GM13977 (cell line): ENCODE measurements around the gene SETD1B.
A peak's percentile ranks its signal among the peaks of the same experiment; 100 is the strongest.

Experiments
- DNase-seq: peaks from one replicate; pipeline ENCODE4 v3.0.0; 2012; ENCODE audit warnings: low spot score
- in situ Hi-C: fragments of 300-500 bp; cut with MboI; formaldehyde crosslinking; loops from one replicate; pipeline ENCODE4 v1.12.0; 2022; ENCODE audit warnings: low sequenced_read_pairs, low pct_unique_long_range_greater_than_20kb, mixed read lengths, inconsistent platforms; ENCODE audit not compliant: unreplicated experiment
- TF ChIP-seq, protein P1 (sequence below): IDR thresholded peaks from 2 replicates; pipeline ENCODE4 v1.5.1; 2012; ENCODE audit warnings: mild to moderate bottlenecking, control low read depth; ENCODE audit not compliant: insufficient read depth; ENCODE audit errors: extremely low read depth, missing control alignments

SETD1B gene

DNA sequence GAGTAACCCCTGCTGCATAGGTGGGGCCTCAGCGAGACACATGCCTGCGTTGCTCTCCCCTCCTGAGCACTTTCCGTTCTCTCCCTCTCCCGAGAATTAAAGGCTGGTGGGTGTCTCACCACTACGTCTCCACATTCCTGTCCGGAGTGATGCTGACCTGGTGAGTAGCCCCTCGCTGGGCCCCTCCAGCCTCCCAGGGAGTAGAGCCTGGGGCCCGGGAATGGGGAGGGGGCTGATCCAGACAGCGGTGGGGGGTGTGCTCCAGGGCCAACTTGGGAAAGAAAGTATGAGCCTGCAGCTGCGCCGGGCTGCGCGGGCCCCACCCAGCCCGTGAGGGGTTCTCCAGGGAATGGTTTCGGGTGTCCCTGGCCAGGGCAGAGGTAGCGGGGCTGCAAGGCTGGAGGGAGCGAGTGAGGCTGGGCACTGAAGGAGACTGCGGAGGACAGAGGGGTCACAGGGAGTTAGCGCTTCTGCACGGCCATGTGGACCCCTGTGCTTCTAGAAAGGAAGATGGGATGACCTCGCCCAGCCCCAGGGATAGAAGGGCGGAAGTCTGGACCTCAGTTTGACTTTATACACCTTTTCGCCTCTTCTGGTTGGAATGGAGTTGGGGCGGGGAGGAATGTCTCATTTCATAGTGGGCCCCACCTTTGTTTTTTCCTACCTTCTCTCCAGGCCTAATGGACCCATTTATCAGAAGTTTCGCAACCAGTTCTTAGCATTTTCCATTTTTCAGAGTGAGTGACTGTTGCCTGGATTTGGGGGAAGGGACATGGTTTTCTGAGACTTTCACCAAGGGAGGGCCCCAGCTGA is 32.8 kb upstream of the SETD1B start:
- TF ChIP-seq, protein P1, sequence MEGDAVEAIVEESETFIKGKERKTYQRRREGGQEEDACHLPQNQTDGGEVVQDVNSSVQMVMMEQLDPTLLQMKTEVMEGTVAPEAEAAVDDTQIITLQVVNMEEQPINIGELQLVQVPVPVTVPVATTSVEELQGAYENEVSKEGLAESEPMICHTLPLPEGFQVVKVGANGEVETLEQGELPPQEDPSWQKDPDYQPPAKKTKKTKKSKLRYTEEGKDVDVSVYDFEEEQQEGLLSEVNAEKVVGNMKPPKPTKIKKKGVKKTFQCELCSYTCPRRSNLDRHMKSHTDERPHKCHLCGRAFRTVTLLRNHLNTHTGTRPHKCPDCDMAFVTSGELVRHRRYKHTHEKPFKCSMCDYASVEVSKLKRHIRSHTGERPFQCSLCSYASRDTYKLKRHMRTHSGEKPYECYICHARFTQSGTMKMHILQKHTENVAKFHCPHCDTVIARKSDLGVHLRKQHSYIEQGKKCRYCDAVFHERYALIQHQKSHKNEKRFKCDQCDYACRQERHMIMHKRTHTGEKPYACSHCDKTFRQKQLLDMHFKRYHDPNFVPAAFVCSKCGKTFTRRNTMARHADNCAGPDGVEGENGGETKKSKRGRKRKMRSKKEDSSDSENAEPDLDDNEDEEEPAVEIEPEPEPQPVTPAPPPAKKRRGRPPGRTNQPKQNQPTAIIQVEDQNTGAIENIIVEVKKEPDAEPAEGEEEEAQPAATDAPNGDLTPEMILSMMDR, result no peak
- in situ Hi-C loops, result no loop called here
- no peak for DNase-seq

DNA sequence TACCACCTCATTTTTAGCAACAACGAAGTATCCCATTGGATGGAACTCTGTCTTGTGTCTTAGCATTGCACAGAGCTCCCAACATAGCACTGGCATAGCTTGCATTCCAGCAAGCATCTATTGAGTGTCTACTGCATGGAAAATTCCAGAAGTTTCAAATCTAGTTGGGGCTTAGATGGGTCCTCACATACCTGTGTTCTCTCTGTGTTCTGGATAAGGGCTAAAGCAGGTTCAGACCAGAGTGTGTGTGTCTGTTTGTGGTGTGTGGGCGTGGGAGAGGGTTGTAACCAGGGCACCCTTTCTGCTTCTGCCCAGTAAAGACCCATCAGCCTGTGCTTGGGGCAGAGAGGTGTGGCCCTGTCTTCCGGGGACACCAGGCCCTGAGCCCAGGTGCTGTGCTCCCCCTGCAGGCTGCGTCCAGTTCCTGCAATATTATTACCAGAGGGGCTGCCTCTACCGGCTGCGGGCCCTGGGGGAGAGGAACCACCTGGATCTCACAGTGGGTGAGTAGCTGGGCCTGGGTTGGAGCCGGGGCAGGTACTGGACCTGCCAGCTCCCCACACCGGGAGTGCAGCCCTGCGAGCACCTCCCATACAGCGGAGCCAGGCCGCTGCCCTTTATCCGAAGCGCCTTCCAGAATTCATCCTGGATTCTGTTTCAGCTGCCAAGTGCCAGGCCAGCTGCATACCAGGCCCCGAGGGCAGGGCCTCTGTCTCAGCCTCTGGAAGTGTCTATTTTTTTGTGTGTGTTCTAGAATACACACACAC is 30.6 kb upstream of the SETD1B start:
- in situ Hi-C loops, result no loop called here
- DNase-seq, result peak; percentile 95
- TF ChIP-seq, protein P1, result peak; percentile 92

DNA sequence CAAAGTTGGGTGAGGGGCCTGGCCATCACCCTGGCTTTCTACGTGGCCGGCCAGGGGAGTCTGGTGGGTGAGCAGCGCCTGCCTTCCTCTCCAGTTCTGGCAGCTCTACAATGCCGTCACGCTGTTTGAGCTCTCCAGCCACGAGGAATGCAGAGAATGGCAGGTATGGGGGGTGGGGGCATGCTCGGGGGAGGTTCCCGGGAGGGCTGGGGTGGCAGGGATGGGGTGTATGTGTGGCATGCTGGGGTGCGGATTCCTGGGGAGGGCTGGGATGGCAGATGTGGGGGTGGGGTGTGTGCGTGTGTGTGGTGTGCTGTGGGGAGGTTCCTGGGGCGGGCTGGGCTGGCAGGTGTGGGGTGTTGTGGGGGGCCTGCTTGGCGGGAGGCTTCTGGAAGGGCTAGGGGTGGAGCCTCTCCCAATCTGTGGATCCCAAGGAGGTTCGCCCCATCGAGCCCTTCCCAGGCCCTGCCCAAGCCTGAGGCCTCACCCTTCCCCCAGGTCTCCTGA is 28.8 kb upstream of the SETD1B start:
- TF ChIP-seq, protein P1, result no peak
- DNase-seq, result no peak
- in situ Hi-C loops, result no loop called here

DNA sequence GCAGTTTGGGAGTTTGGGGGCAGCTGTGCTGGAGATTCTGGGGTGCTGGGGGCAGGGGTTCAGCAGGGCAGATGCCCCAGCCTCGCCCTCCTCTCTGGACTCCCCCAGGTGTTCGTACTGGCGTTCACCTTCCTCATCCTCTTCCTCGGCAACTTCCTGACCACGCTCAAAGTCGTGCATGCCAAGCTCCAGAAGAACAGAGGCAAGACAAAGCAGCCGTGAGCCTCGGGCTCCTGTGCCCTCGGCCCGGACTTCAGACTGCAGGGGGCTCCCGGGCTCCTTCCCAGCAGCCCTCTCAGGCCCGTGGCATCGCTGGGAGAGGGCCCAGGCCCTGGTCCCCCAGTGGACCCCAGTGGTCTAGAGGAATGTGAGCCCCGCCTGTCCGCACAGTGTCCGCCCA is 28.3 kb upstream of the SETD1B start:
- in situ Hi-C loops, result no loop called here
- TF ChIP-seq, protein P1, result no peak
- DNase-seq, result no peak

DNA sequence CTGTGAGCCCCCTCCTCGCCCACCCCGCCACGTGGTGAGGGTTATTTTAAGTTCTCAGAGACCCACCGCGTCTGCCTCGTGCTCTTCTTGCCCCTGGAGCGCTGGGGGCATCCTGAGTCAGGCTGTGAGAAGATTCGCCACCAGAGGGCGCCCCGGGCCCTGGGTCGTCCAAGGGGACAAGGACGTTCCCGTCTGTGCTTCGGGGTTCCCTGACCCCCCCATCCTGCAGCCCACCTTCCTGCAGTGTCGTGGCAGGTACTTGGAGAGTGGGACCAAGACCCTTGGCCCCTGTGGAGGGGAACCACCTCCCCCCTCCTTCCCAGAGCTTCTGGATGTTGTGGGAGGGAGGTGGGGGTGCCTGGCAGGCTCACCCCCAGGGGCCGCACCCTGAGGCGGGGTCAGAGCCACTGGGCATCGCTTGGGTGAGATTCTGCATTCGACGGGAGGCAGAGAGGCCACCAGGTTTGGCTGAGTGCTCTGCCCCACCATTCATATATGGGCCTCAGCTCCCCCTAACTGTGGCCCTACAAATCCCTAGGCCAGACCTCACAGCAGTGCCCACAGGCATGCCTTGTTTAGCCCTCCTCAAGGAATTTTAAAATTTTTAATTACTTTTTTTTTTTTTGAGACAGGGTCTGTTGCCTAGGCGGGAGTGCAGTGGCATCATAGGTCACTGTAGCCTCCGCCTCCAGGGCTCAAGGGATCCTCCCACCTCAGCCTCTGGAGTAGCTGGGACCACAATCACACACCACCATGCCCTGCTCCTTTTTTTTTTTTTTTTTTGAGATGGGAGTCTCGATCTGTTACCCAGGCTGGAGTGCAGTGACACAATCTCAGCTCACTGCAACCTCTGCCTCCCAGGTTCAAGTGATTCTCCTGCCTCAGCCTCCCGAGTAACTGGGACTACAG is 27.4 kb upstream of the SETD1B start:
- peak; percentile 90 for DNase-seq
- TF ChIP-seq, protein P1, result peak; percentile 94
- in situ Hi-C loops, result no loop called here

DNA sequence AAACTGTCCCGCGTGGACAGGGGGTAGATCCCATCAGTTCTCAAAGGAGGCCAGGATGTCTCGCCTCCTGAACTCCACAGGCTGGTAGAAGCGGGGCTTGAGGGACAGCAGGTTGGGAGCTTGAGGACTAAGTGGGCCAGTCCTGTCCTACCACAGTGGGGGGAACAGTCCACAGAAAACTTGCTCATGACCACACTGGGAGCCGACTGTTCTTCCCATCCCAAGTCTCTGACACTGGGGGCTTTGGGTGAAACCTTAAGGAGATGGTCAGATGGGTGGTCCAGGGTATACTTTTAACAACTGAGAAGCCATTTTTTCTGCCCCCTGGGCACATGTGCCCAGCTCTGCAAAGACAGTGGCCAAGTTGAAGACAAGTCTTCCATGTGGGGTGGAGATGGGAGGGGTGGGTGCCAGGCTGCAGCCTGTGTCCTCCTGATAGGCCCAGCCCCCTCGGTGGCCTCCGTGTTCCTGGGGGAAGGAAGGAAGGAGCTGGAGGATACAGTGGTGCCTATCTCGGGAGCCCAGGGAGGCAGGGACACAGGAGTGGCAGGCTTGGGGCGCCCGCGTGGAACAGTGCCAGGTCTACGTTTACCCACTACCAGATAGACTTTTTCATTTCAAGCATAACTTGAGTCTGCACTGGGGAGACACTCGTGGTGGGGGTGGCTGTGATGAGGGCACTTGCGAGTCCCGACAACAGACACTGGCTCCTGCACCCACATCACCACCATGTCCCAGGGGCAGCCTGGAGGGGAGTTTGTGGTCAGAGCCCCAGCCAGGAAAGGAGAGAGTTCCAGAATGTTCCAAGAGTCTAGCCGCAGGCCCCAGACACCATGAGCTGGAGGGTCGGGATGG is 25.0 kb upstream of the SETD1B start:
- in situ Hi-C loops, result no loop called here
- TF ChIP-seq, protein P1, result no peak
- DNase-seq, result no peak
